Esophagus (tissue), 2 donors: Measurements from ENCODE around the gene ANAPC16. TPM values are rescaled to one million over a fixed set of nuclear protein-coding genes. Genes with fewer than 3 reads are reported as not detected.
"Not testable (repeated sequence)": the region's sequence is repeated elsewhere in the genome, so short reads cannot be mapped to it uniquely, and the experiment has no call there.

Source experiments
- H3K27ac ChIP-seq, 2 donors: one replicate each; pipeline ENCODE4 v1.5.1; 2013; ENCODE audit warnings: low read depth in 2 of 2, mild to moderate bottlenecking in 2 of 2, inconsistent platforms in 1 of 2, low read length in 1 of 2, moderate library complexity in 1 of 2
- H3K27me3 ChIP-seq, 2 donors: one replicate each; pipeline ENCODE4 v1.6.1; 2013; ENCODE audit warnings: low read length in 2 of 2, control low read depth in 1 of 2, mild to moderate bottlenecking in 1 of 2; ENCODE audit not compliant: insufficient read depth in 2 of 2, control insufficient read depth in 1 of 2
- H3K36me3 ChIP-seq, 2 donors: one replicate each; pipeline ENCODE4 v1.6.1; 2013; ENCODE audit warnings: low read length in 1 of 2; ENCODE audit not compliant: control insufficient read depth in 2 of 2, insufficient read depth in 2 of 2
- H3K4me1 ChIP-seq, 2 donors: one replicate each; pipeline ENCODE4 v1.6.1; 2013; ENCODE audit warnings: low read length in 1 of 2; ENCODE audit not compliant: control insufficient read depth in 2 of 2, insufficient read depth in 2 of 2
- H3K4me3 ChIP-seq, 2 donors: one replicate each; pipeline ENCODE4 v1.5.1; 2013; ENCODE audit warnings: low read length in 2 of 2, mild to moderate bottlenecking in 2 of 2, low read depth in 1 of 2, moderate library complexity in 1 of 2
- H3K9me3 ChIP-seq, 2 donors: one replicate each; pipeline ENCODE4 v1.6.1; 2013; ENCODE audit warnings: mild to moderate bottlenecking in 2 of 2, low read depth in 1 of 2, low read length in 1 of 2, moderate library complexity in 1 of 2; ENCODE audit not compliant: control insufficient read depth in 2 of 2, insufficient read depth in 1 of 2
- WGBS, 2 donors: extraction: QIAGEN DNeasy Blood & Tissue Kit; methylation state at CpG; one replicate each; pipeline ENCODE4 v1.1.7; 2013; 5-methylcytosine and 5-hydroxymethylcytosine counted together
- polyA plus RNA-seq, 2 donors: library from polyadenylated mRNA; stranded (reverse); fragments of 200-250 nt; gene quantifications; one replicate each; pipeline ENCODE4 v1.2.3, GENCODE V29; 2013
- donor health status: healthy with polysubstance abuse.
- donor health status: Bipolar disorder and iron deficiency.

The ANAPC16 gene
- polyA plus RNA-seq, 2 donors, result 80.2 to 112 TPM

GRCh38 chr10:72224191-72224590 is 8.4 kb downstream of the ANAPC16 start:
- not testable (repeated sequence) for H3K27ac ChIP-seq, H3K36me3 ChIP-seq, H3K27me3 ChIP-seq, H3K4me3 ChIP-seq, H3K9me3 ChIP-seq, H3K4me1 ChIP-seq
- 95 to 97% methylated on average over 6 of the region's 6 CpGs for WGBS, 2 donors

- Histone ChIP-seq H3K27ac (peak overlapping the region in 1 of 2 donors; percentile 45), H3K36me3 (peaks cover 0 to 8% of the 10 kb centered on the region in 2 donors), H3K4me1 (peaks cover 0 to 2% of the 10 kb centered on the region in 2 donors), H3K4me3 (no peak overlapping the region), H3K9me3 (no peaks in the 10 kb centered on the region), H3K27me3 (no peaks in the 10 kb centered on the region)
- 69 to 71% methylated on average over 6 of the region's 6 CpGs for WGBS, 2 donors
These were observed 10.7 kb downstream of the ANAPC16 start for GRCh38 chr10:72226418-72227027.

- H3K36me3 ChIP-seq, result peaks cover 0 to 8% of the 10 kb centered on the region in 2 donors
- peaks cover 0 to 2% of the 10 kb centered on the region in 2 donors for H3K4me1 ChIP-seq
- 85 to 91% methylated on average over 6 of the region's 6 CpGs for WGBS, 2 donors
- no peaks in the 10 kb centered on the region for H3K27me3 ChIP-seq
- no peaks in the 10 kb centered on the region for H3K9me3 ChIP-seq
- no peak overlapping the region for H3K4me3 ChIP-seq
- no peak overlapping the region for H3K27ac ChIP-seq
These were observed 12.0 kb downstream of the ANAPC16 start for GRCh38 chr10:72227826-72228225.

GRCh38 chr10:72228318-72228751 is 12.5 kb downstream of the ANAPC16 start:
- Histone ChIP-seq H3K27me3 (no peaks in the 10 kb centered on the region), H3K4me3 (no peak overlapping the region), H3K9me3 (no peaks in the 10 kb centered on the region), H3K27ac (no peak overlapping the region), H3K4me1 (peaks cover 0 to 4% of the 10 kb centered on the region in 2 donors), H3K36me3 (peaks cover 0 to 10% of the 10 kb centered on the region in 2 donors)
- WGBS, 2 donors, result 54 to 73% methylated on average over 2 of the region's 2 CpGs

- Histone ChIP-seq H3K9me3 (no peaks in the 10 kb centered on the region), H3K27ac (peak overlapping the region; percentile 7 to 53), H3K4me3 (no peak overlapping the region), H3K36me3 (peaks cover 0 to 13% of the 10 kb centered on the region in 2 donors), H3K27me3 (no peaks in the 10 kb centered on the region), H3K4me1 (peaks cover 0 to 4% of the 10 kb centered on the region in 2 donors)
- 46 to 63% methylated on average over 8 of the region's 8 CpGs for WGBS, 2 donors
These were observed 13.7 kb downstream of the ANAPC16 start for GRCh38 chr10:72229261-72230251.

GRCh38 chr10:72233621-72234020 is 17.8 kb downstream of the ANAPC16 start:
- Histone ChIP-seq H3K4me1 (peaks cover 0 to 4% of the 10 kb centered on the region in 2 donors), H3K27ac (no peak overlapping the region), H3K9me3 (no peaks in the 10 kb centered on the region), H3K36me3 (peaks cover 0 to 19% of the 10 kb centered on the region in 2 donors), H3K4me3 (no peak overlapping the region), H3K27me3 (no peaks in the 10 kb centered on the region)

- no peaks in the 10 kb centered on the region for H3K27me3 ChIP-seq
- peaks cover 0 to 2% of the 10 kb centered on the region in 2 donors for H3K4me1 ChIP-seq
- no peaks in the 10 kb centered on the region for H3K9me3 ChIP-seq
- WGBS, 2 donors, result 68 to 84% methylated on average over 6 of the region's 6 CpGs
- peaks cover 0 to 19% of the 10 kb centered on the region in 2 donors for H3K36me3 ChIP-seq
- peak overlapping the region in 1 of 2 donors; percentile 62 for H3K27ac ChIP-seq
- H3K4me3 ChIP-seq, result no peak overlapping the region
These were observed 18.8 kb downstream of the ANAPC16 start for GRCh38 chr10:72234560-72235095.

GRCh38 chr10:72235544-72236279 is 19.9 kb downstream of the ANAPC16 start:
- 87 to 90% methylated on average over 6 of the region's 6 CpGs for WGBS, 2 donors
- H3K27me3 ChIP-seq, result no peaks in the 10 kb centered on the region
- peaks cover 0 to 2% of the 10 kb centered on the region in 2 donors for H3K4me1 ChIP-seq
- H3K36me3 ChIP-seq, result peaks cover 0 to 16% of the 10 kb centered on the region in 2 donors
- H3K4me3 ChIP-seq, result no peak overlapping the region
- H3K27ac ChIP-seq, result no peak overlapping the region
- H3K9me3 ChIP-seq, result no peaks in the 10 kb centered on the region
